SIG-M5 (cell line): ENCODE results near the gene FSTL4.

Experiments
- DNase-seq: peaks from one replicate; lab custom pipeline; 2025; lab: John Stamatoyannopoulos, UW

FSTL4 gene

GRCh38 chr5:133478199-133478985 is 133.9 kb downstream of the FSTL4 start:
- DNase-seq: no peak

- no peak for DNase-seq
Measured at GRCh38 chr5:133475986-133476385, 136.4 kb downstream of the FSTL4 start.

GRCh38 chr5:133474851-133475590 is 137.3 kb downstream of the FSTL4 start:
- DNase-seq: no peak

GRCh38 chr5:133473291-133473690 is 139.1 kb downstream of the FSTL4 start:
- no peak for DNase-seq

GRCh38 chr5:133472829-133473228 is 139.5 kb downstream of the FSTL4 start:
- no peak for DNase-seq

GRCh38 chr5:133471699-133472098 is 140.6 kb downstream of the FSTL4 start:
- no peak for DNase-seq

- peak; percentile 73 for DNase-seq
Measured at GRCh38 chr5:133470841-133471240, 141.5 kb downstream of the FSTL4 start.

GRCh38 chr5:133469846-133470245 is 142.5 kb downstream of the FSTL4 start:
- DNase-seq: no peak

- DNase-seq: no peak
Measured at GRCh38 chr5:133469252-133469651, 143.1 kb downstream of the FSTL4 start.

- no peak for DNase-seq
Measured at GRCh38 chr5:133468596-133468995, 143.7 kb downstream of the FSTL4 start.

- DNase-seq: no peak
Measured at GRCh38 chr5:133467826-133468463, 144.4 kb downstream of the FSTL4 start.

GRCh38 chr5:133467335-133467779 is 145.0 kb downstream of the FSTL4 start:
- DNase-seq: no peak

- no peak for DNase-seq
Measured at GRCh38 chr5:133466556-133467334, 145.6 kb downstream of the FSTL4 start.

- no peak for DNase-seq
Measured at GRCh38 chr5:133464013-133464412, 148.3 kb downstream of the FSTL4 start.

- no peak for DNase-seq
Measured at GRCh38 chr5:133461796-133462516, 150.4 kb downstream of the FSTL4 start.

- no peak for DNase-seq
Measured at GRCh38 chr5:133460172-133460758, 152.1 kb downstream of the FSTL4 start.

GRCh38 chr5:133459474-133460160 is 152.7 kb downstream of the FSTL4 start:
- DNase-seq: no peak

GRCh38 chr5:133458435-133458834 is 153.9 kb downstream of the FSTL4 start:
- no peak for DNase-seq

- no peak for DNase-seq
Measured at GRCh38 chr5:133457439-133458355, 154.6 kb downstream of the FSTL4 start.
